AG09309 (cell line): ENCODE data around the gene SGCA.

Source experiments
- DNase-seq: peaks from one replicate; pipeline ENCODE4 v3.0.0-alpha.2; 2010; ENCODE audit warnings: low read depth
- H3K4me3 ChIP-seq: 2 replicates; pipeline ENCODE4 v1.5.1; 2011; ENCODE audit warnings: mild to moderate bottlenecking, low read depth, low read length, moderate library complexity; ENCODE audit not compliant: control insufficient read depth
- CTCF ChIP-seq: IDR thresholded peaks from 2 replicates; pipeline ENCODE4 v1.5.1; 2011; ENCODE audit warnings: mild to moderate bottlenecking, low read depth, low read length, inconsistent platforms; ENCODE audit not compliant: insufficient read depth, control insufficient read depth; ENCODE audit errors: missing control alignments

The SGCA gene

GRCh38 chr17:50214976-50215760 is 49.4 kb downstream of the SGCA start:
- no peak overlapping the region for H3K4me3 ChIP-seq
- no peak for DNase-seq
- no peak for TF ChIP-seq CTCF

GRCh38 chr17:50217591-50217990 is 51.8 kb downstream of the SGCA start:
- H3K4me3 ChIP-seq, result no peak overlapping the region
- TF ChIP-seq CTCF, result no peak
- DNase-seq, result no peak

- no peak overlapping the region for H3K4me3 ChIP-seq
- no peak for DNase-seq
- no peak for TF ChIP-seq CTCF
These were observed 52.4 kb downstream of the SGCA start for GRCh38 chr17:50218071-50218759.

GRCh38 chr17:50218771-50219315 is 53.0 kb downstream of the SGCA start:
- peak; percentile 92 for DNase-seq
- H3K4me3 ChIP-seq, result no peak overlapping the region

GRCh38 chr17:50219342-50219741 is 53.5 kb downstream of the SGCA start:
- DNase-seq, result no peak
- no peak overlapping the region; the same call in 1 of the 2 replicates for H3K4me3 ChIP-seq
- TF ChIP-seq CTCF, result no peak

More at GRCh38 chr17:50218771-50219315, 53.0 kb downstream of the SGCA start:
- TF ChIP-seq CTCF, result no peak

- no peak for TF ChIP-seq CTCF
- no peak for DNase-seq
These were observed 54.2 kb downstream of the SGCA start for GRCh38 chr17:50219939-50220465.

More at GRCh38 chr17:50219939-50220465, 54.2 kb downstream of the SGCA start:
- H3K4me3 ChIP-seq, result no peak overlapping the region
